GM21526 (cell line): ENCODE data around the gene CAPRIN2.

Experiments used
- ATAC-seq: cut with Tn5 transposase; IDR thresholded peaks from one replicate; pipeline ENCODE4 v1.9.1; 2021; ENCODE audit warnings: moderate library complexity; ENCODE audit not compliant: unreplicated experiment, low FRiP score

The CAPRIN2 gene, protein sequence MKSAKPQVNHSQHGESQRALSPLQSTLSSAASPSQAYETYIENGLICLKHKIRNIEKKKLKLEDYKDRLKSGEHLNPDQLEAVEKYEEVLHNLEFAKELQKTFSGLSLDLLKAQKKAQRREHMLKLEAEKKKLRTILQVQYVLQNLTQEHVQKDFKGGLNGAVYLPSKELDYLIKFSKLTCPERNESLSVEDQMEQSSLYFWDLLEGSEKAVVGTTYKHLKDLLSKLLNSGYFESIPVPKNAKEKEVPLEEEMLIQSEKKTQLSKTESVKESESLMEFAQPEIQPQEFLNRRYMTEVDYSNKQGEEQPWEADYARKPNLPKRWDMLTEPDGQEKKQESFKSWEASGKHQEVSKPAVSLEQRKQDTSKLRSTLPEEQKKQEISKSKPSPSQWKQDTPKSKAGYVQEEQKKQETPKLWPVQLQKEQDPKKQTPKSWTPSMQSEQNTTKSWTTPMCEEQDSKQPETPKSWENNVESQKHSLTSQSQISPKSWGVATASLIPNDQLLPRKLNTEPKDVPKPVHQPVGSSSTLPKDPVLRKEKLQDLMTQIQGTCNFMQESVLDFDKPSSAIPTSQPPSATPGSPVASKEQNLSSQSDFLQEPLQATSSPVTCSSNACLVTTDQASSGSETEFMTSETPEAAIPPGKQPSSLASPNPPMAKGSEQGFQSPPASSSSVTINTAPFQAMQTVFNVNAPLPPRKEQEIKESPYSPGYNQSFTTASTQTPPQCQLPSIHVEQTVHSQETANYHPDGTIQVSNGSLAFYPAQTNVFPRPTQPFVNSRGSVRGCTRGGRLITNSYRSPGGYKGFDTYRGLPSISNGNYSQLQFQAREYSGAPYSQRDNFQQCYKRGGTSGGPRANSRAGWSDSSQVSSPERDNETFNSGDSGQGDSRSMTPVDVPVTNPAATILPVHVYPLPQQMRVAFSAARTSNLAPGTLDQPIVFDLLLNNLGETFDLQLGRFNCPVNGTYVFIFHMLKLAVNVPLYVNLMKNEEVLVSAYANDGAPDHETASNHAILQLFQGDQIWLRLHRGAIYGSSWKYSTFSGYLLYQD

GRCh38 chr12:30754750-30755394 is at the start of gene CAPRIN2:
Gene CAPRIN2, minus strand, starts transcription at chr12:30754951. Its CDS starts 1,431 bp downstream, at chr12:30753520.
- ATAC-seq, result peak; percentile 93

DNA sequence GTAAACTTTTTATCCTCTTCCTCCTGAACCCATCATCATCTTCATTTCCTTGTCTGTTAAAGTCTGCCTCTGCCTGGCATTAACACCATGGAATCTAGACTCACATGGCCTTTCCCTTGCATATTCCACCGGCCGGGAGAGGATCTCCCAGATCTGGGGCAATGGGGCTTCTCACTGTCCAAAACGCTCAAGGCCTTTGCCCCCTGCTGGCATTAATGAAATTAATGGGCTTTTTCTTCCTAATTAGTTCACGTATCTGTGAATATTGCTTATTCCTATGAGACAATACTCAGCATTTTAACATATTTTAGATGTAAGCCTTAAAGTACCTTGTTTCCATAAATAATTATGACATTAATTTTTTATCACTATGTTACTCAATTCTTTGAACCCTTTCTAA is 42.9 kb upstream of the CAPRIN2 start:
- ATAC-seq, result no peak

DNA sequence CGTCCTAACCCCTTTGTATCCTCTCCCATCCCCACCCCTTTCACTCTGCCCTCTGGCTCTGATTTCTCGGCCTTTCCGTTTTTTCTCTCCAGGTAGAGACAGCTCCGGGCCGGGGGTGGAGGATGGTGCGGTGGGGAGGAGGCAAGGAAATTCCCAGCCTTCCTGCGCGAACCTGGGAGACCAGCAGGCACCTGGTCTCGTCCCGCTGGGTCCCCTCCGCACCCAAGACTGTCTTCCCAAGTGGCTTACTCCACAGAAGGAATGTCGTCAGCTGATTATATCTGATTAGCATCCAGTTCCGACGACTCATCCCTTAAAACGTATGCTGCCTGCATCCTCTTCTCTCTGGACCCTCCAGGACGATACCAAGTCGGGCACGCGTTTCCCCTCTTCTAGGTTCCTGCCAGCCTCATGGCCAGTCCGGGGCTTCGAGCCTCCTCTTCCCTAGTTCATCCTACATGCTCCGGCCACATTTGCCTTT is 42.2 kb upstream of the CAPRIN2 start:
- no peak for ATAC-seq

DNA sequence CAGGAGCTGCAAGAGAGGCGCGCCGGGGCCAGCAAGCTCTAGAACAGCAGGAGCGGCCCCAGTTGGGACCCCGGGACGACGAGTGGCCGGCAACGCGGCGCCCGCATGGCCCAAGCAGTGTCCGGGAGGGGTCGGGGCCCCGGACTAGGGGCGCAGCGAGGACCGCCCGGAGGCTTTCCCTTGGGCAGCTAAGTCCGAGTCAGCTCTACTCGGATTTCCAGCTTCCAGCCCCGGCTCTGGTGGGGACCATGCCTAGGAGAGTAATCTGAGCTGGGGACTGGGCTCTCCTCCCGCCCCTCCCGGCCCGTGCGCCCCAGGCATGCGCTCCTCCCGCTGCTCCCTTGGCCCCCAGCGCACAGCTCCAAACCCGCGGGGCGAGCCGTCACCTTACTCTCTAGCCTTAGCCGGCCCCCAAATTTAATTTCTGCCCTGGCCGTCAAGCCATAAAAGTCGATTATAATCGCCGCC is 41.6 kb upstream of the CAPRIN2 start:
- peak; percentile 11 for ATAC-seq

- ATAC-seq, result peak; percentile 87
These were observed 40.9 kb upstream of the CAPRIN2 start for GRCh38 chr12:30795410-30796312.

- no peak for ATAC-seq
These were observed 40.0 kb upstream of the CAPRIN2 start for GRCh38 chr12:30794591-30795409.

DNA sequence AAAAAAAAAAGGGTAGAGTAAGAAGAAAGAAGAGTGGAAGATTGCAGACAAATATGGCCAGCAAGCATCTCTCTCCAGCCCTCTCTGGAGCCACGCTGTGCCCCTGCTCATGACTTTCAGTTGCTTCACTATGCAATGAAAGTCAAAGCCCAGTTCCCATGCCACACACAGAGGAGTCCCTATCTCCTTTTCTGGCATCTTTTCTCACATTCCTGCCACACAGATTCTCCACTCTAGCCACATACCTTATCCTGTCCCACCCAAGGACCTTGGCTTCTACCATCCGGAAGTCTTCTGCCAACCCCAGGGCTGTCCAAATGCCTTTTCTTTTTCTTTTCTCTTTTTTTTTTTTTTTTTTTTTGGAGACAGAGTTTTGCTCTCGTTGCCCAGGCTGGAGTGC is 39.3 kb upstream of the CAPRIN2 start:
- no peak for ATAC-seq

DNA sequence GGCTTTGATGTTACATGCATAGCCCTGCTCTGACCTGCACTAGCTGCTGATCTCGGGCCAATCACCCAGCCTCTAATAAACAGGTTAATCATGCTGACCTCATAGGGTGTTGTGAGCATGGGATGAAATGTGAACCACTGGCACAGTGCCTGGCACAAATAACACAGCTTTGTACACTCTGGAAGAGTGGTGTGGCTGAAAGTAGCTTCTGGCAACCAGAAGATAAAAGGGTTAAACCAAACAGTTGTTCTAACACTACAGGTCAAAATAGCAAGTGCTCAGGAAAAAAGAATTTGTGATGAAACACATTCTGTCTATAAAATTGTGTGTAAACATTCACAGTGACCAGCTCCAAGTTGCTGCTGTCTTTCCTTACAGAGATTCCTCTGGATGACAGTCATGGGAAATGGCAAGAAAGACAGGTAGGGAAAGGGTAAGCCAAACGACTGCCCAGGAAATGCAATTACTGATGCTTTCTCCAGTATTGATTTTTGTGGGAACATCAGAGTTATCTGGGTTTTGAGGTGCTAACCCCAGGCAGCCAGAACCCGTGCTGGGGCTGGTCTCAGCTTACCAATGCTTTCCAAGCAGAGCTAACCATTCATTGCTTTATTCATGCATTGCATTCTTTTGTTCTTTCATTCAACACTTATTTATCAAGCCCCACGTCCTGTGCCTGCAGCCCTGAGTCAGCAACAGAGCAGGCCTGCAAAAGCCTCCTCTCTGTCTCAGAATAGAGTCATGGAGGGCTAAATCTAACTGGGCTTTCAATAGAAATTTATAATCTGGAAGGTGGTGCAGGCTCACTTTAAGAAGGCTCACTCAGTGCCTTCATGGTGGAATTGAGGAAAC is 38.1 kb upstream of the CAPRIN2 start:
- ATAC-seq, result no peak

DNA sequence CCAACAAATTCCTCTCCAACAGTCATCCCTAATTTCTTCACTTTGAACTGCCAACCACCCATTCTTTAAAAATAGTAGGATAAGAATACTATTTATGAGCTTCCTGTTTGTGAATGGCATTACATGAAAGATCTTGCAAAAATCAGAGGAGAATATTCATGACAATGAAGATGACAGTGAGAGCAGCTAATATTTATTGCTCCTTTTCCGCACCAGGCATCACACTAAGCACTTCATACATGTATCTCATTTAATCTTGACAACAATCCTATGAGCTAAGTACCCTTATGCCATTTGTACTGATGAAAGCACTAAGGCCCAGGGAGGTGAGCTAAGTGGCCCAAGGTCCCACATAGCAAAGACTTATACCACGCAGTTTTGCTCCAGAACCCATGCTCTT is 37.3 kb upstream of the CAPRIN2 start:
- ATAC-seq, result no peak

GRCh38 chr12:30788754-30789153 is 34.0 kb upstream of the CAPRIN2 start:
- no peak for ATAC-seq

- ATAC-seq, result no peak
These were observed 30.9 kb upstream of the CAPRIN2 start for GRCh38 chr12:30785630-30786029.

DNA sequence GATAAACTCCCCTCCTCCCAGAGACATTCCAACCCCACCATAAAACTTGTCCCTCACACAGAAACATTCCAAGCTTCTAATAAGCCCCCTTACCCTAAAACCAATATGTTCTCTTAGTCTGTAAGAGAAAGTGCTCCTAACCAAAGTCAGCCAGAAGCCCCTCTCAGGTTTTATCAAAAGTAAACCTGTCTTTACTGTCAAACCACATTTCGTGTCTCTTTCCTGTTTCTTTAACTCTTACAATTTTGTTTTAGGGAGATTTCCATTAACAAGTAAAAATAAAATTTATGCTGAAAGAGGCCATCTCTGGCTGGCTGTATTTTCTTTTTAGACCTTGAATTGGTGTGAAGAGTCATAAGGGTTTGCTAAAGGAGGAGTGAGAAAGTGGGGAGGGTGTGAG is 29.8 kb upstream of the CAPRIN2 start:
- ATAC-seq, result no peak

- ATAC-seq, result no peak
These were observed 29.2 kb upstream of the CAPRIN2 start for GRCh38 chr12:30783946-30784345.

DNA sequence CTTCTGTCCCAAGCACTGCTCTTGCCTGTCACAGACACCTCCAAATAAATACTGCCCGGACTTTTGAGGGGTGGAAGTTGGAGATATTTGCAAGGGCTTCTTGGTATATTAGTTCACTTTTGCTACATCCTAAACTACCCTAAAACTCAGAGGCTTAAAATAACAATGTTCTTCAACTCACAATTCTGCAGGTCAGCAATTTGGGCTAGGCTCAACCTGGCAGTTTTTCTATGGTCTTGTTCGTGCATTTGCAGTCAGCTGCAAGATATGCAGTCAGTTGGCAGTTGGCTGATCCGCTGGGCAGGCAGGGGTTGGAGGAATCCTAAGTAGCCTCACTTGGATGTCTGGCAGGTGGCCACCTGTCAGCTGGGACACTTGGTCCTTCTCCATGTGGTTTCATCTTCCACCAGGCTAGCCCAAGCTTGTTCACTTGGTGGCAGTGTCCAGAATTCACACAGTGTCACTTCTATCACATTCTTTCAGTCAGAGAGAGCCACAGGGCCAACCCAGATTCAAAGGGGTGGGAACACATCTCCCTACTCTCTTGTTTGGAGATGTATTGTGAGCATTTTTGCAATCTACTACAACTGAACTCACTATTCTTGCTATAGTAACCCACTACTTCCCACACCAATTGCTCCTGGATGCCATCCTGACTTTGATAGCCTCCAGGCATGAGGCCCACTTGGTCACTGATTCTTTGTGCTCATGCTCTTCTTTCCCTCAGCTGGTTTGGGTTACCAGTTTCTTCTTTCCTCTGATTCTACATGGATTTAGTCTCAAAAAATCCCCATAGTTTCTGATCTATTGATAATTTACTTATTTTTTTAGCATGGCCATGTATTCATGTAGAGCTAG is 27.8 kb upstream of the CAPRIN2 start:
- no peak for ATAC-seq

DNA sequence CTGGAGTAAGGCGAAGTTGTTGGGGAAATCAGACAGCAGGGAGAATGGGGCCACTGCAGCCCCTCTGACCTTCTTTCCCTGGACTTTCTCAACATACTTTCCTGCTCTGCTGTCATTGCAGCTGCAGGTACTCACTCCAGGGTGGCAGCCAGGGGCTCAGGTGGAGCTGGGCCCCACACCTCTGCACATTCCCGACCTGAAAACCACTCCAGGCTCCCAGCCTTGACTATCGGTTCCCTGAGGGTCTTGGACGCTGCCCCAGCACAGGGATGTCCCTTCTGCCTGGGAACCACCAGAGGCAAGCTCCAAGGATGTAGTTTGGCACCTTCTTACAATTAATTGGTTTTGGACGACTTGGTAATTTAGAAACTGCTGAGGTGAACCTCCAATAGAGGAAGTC is 24.8 kb upstream of the CAPRIN2 start:
- no peak for ATAC-seq

DNA sequence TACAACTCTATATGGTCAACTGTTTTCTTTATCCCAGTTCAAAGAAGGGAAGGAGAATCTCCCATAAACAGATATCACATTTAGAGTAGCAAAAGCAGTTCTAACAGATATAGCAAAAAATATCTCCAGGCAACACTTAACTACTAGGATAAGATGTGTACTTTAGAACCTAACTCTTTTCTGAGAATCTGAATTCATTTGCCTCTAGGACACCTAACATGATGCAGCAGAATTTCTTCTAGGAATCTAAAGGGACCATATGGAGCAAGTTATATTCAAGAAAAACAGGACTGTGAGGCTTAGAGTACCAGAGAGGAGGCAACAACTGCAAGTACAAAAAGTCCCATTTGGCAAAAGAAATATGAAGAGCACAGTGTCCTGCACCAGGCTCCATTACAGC is 24.4 kb upstream of the CAPRIN2 start:
- ATAC-seq, result no peak

DNA sequence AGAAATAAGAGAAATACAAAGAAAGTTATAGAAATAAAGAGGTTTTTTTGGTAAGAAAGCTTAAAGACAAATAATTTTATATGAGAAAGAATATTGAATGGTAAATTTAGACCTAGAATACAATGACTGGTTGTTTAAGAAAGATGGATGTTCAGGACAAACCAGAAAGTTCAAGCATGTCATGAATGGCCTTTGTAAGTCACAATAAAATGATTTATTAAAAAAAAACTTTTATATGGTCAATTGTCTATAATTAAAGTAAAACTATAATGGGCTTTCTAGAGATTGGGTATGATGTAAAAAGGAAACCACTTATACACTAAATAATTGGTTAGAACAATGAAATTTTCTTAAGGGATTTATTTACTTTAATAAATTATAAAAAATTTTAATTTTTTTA is 19.8 kb upstream of the CAPRIN2 start:
- no peak for ATAC-seq
